ENCODE measurements around the gene CAMP. TPM values are rescaled to one million over a fixed set of nuclear protein-coding genes. Genes with fewer than 3 reads are reported as not detected.

CAMP gene
- total and polyA plus RNA-seq, 2 of the 13 experiments (the other 11 are each of a cell fraction or from before 2014, with no cell fraction given), result not detected

GRCh38 chr3:48273594-48274211, 50.4 kb downstream of the CAMP start (continued):
- TF ChIP-seq AHDC1 (CRISPR knock-in tag; IDR thresholded peaks at IDR 0.05; ENCODE audit: borderline replicate concordance) (no peak), STAG1 (CRISPR knock-in tag; IDR thresholded peaks at IDR 0.05) (peak; percentile 91), KDM2A (CRISPR knock-in tag; IDR thresholded peaks at IDR 0.05; ENCODE audit: borderline replicate concordance, low read depth) (peak; percentile 35; the same call in 1 of the 2 replicates), ZNF674 (CRISPR knock-in tag; IDR thresholded peaks at IDR 0.05; ENCODE audit: low read depth) (no peak)

GRCh38 chr3:48274452-48274851, 51.2 kb downstream of the CAMP start:
- POLR2A ChIA-PET, result interaction anchor here (1.4 to 1.7 kb wide), 2 partner anchors 162 to 165 kb away, joined by 9 to 14 read pairs; partner anchors contain the start of genes CCDC51 and TMA7

More at GRCh38 chr3:48274452-48274851, 51.2 kb downstream of the CAMP start:
- Histone ChIP-seq H3K4me1 (ENCODE audit: insufficient read depth, low read length) (no peaks in the 10 kb centered on the region), H3K27ac (ENCODE audit: extremely low read length, insufficient read depth, low read length) (no peak overlapping the region), H3K4me2 (ENCODE audit: low read depth, low read length) (no peak overlapping the region), H3K9ac (ENCODE audit: insufficient read depth, low read depth, low read length) (no peak overlapping the region), H3K36me3 (replicated peaks in 1 of 2; ENCODE audit: control insufficient read depth in 1 of 2, insufficient read depth in 2 of 2, low read length in 2 of 2) (no peaks in the 10 kb centered on the region; a peak in 2 of 5 replicates), H3K9me3 (ENCODE audit: low read length) (no peaks in the 10 kb centered on the region), H2AFZ (ENCODE audit: low read length) (no peak overlapping the region), H3K79me2 (ENCODE audit: insufficient read depth, low read length) (no peaks in the 10 kb centered on the region), H3K4me3 (replicated peaks in 1 of 3; ENCODE audit: insufficient read depth in 1 of 3, low read depth in 2 of 3, low read length in 3 of 3) (no peak overlapping the region), H4K20me1 (ENCODE audit: insufficient read depth, low read length) (no peaks in the 10 kb centered on the region), H3K27me3 (ENCODE audit: control insufficient read depth in 1 of 2, insufficient read depth in 2 of 2, low read length in 2 of 2) (no peaks in the 10 kb centered on the region; a peak in 2 of 5 replicates)
- FAIRE-seq (no peak), DNase-seq (ENCODE audit: low spot score) (no peak), ATAC-seq (no peak; the same call in 2 of the 3 replicates)
- in situ Hi-C loops (cut with HindIII; ENCODE audit: extremely low pct_ligation_motif_present, low pct_unique_long_range_greater_than_20kb) (loop anchor here (5.0 kb wide), 1 partner anchor 163 kb away; no protein-coding TSS in a partner anchor), intact Hi-C loops (cut with micrococcal nuclease; ENCODE audit: unreplicated experiment) (loop anchor here (2.0 to 5.0 kb wide), 2 partner anchors 126 to 233 kb away; no protein-coding TSS in a partner anchor)
- 72% methylated on average over 9 of the region's 10 CpGs for WGBS (ENCODE audit: low lambda C conversion rate)
- TF ChIP-seq FOXO1 (CRISPR knock-in tag; IDR thresholded peaks at IDR 0.05) (no peak), HDAC6 (IDR thresholded peaks at IDR 0.05; ENCODE audit: low read depth, low read length) (no peak), KLF9 (CRISPR knock-in tag; IDR thresholded peaks at IDR 0.05; ENCODE audit: low read depth) (no peak), NFE2L1 (CRISPR knock-in tag; IDR thresholded peaks at IDR 0.05; ENCODE audit: borderline replicate concordance) (no peak), AKAP8 (CRISPR knock-in tag; IDR thresholded peaks at IDR 0.05) (no peak), SNRNP70 (IDR thresholded peaks at IDR 0.05; ENCODE audit: low read depth, low read length) (no peak), ZFP91 (CRISPR knock-in tag; IDR thresholded peaks at IDR 0.05; ENCODE audit: borderline replicate concordance) (no peak)
- CTCF ChIA-PET (ENCODE audit: low intra/inter-chr PET ratio, low total read pairs), result interaction anchor here (1.4 to 4.6 kb wide), 5 partner anchors 41 to 233 kb away, joined by 4 to 76 read pairs (median 8); partner anchors contain the start of genes CCDC51 and TMA7
- no TSS peak for BruUV-seq (replicated peaks)

All from HepG2 (cell line).